Measurements from ENCODE around the gene ADAMTSL3.

The ADAMTSL3 gene

GRCh38 chr15:83914906-83915305 is 261.0 kb downstream of the ADAMTSL3 start:
- no peak for DNase-seq (ENCODE audit: extremely low read depth in 1 of 2, low read depth in 1 of 2)

GRCh38 chr15:83917432-83917831 is 263.5 kb downstream of the ADAMTSL3 start:
- no peak for DNase-seq (ENCODE audit: extremely low read depth in 1 of 2, low read depth in 1 of 2)

DNA sequence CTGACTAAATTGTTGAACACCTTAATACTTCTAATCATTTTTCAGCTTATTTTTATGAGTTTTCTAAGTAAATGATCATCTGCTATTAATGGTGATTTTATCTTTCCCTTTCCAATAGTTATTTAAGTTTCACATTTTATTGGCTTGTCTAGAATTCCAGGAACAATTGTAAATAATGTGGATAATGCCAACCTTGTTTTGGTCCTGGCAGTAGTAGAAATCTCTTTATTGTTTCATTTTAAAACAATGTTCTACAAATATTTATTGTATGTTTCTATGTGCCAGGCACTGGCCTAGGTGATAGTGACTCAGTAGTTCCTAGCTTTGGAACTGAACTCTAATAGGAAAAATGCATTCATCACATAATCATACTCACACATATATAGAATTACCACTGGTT is 264.1 kb downstream of the ADAMTSL3 start:
- no peak for DNase-seq (ENCODE audit: extremely low read depth in 1 of 2, low read depth in 1 of 2)

GRCh38 chr15:83919319-83919830 is 265.5 kb downstream of the ADAMTSL3 start:
- DNase-seq (ENCODE audit: extremely low read depth in 1 of 2, low read depth in 1 of 2) = no peak

DNA sequence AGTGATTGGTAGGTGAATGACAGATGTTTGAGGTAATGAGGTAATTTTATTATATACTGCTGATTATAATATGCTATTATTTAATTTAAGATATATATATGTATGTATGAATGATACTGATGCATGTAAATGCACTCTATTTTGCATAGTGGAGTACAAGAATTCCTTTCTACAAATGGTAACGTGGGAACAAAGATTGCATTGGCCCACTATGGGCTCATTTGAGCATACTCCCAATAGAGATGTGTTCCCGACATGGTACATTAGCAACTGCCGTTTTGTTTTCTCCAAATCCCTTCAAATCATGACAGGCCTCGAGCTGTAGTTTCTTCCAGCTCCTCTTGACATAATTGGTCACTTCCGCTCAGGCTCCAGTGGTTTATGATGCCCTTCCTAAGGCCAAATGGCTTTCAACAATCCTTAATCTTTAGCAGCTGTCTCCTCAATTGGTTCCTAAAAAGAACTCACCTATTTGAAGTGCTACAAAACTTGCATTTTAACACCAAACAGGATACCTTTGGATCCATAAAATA is 266.1 kb downstream of the ADAMTSL3 start:
- no peak for DNase-seq (ENCODE audit: extremely low read depth in 1 of 2, low read depth in 1 of 2)

DNA sequence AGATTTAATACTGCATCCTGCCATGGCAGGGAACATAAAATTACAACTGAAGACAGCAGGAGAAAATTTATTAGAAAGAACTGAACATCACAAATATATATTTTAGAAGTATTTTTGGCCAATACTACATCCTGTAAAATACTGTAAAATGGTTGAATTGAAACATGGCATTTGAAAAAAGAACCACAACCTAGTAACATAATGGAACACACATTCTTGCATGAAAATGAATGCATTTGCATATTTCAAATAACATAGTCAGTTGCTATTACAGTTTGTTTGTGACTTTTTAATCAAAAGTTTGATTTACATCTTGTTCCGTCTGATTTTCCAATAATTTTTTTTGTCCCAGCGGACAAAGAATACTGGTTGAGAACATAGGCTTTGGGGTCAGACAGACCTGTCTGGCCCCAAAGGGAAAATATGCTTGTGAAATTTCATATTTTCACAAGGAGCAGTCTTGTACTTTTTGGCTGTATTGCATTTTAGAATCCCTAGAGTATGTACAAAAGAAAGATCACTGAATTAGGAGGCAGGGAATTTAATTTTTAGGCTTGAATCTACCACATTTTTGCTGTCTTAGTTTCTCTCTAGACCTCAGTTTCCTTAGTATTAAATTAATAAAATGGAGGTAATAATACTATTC is 268.8 kb downstream of the ADAMTSL3 start:
- no peak for DNase-seq (ENCODE audit: extremely low read depth in 1 of 2, low read depth in 1 of 2)

GRCh38 chr15:83926116-83926515 is 272.2 kb downstream of the ADAMTSL3 start:
- no peak for DNase-seq (ENCODE audit: extremely low read depth in 1 of 2, low read depth in 1 of 2)

GRCh38 chr15:83927704-83928391 is 273.9 kb downstream of the ADAMTSL3 start:
- no peak for DNase-seq (ENCODE audit: extremely low read depth in 1 of 2, low read depth in 1 of 2)

GRCh38 chr15:83928392-83928734 is 274.4 kb downstream of the ADAMTSL3 start:
- no peak for DNase-seq (ENCODE audit: extremely low read depth in 1 of 2, low read depth in 1 of 2)

- DNase-seq (ENCODE audit: extremely low read depth in 1 of 2, low read depth in 1 of 2) = no peak
Measured at GRCh38 chr15:83928878-83929418, 275.0 kb downstream of the ADAMTSL3 start.

DNA sequence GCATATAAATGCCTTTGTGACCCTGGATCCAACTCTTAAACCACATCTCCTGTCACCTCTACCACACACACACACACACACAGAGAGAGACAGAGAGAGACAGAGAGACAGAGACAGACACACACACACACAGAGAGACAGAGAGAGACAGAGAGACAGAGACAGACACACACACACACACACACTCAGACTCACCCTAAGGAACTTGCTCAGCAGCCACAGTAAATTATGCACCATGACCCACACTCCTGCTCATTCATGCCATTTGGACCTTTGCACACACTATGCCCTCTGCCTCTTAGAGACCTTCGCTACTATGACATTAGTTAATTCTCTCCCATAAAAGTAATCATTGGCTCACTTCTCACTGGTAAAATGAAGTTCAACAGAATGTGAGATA is 275.7 kb downstream of the ADAMTSL3 start:
- DNase-seq (ENCODE audit: extremely low read depth in 1 of 2, low read depth in 1 of 2) = no peak

- DNase-seq (ENCODE audit: extremely low read depth in 1 of 2, low read depth in 1 of 2) = no peak
Measured at GRCh38 chr15:83930392-83931212, 276.7 kb downstream of the ADAMTSL3 start.

- no peak for DNase-seq (ENCODE audit: extremely low read depth in 1 of 2, low read depth in 1 of 2)
Measured at GRCh38 chr15:83935774-83936173, 281.9 kb downstream of the ADAMTSL3 start.

DNA sequence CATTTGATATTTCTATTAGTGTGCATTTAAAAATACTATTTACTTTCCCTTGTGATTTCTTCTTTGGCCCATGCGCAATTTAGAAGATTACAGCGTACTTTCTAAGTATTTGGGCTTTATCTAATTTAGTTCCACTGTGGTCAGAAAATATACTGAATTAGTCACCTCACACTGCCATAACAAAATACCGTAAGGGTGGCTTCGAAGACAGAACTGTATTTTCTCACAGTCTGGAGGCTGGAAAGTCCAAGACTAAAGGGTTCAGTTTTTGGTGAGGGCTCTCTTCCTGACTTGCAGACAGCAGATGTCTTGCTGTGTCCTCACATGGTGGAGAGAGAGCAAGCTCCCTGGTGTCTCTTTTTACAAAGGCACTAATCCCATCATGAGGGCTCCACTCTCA is 286.2 kb downstream of the ADAMTSL3 start:
- DNase-seq (ENCODE audit: extremely low read depth in 1 of 2, low read depth in 1 of 2) = no peak

DNA sequence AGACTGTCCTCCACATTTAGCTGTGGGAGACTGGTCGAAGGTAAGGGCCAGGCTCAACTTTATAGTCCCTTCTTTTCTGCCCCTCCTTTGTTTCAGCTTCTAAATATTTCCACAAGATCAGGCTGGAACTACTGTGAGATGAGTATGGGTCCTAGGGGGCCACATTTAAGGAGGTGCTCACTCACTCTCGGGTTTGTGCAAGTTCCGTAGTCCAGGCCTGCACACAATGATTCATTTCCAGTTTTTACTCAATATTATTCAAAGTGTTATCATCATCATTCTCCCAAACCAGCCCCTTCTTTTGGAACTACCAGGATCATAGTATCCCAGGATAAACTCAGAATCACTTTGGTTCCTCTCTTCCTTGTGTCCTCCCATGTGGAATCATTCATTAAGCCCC is 289.1 kb downstream of the ADAMTSL3 start:
- DNase-seq (ENCODE audit: extremely low read depth in 1 of 2, low read depth in 1 of 2) = no peak

DNA sequence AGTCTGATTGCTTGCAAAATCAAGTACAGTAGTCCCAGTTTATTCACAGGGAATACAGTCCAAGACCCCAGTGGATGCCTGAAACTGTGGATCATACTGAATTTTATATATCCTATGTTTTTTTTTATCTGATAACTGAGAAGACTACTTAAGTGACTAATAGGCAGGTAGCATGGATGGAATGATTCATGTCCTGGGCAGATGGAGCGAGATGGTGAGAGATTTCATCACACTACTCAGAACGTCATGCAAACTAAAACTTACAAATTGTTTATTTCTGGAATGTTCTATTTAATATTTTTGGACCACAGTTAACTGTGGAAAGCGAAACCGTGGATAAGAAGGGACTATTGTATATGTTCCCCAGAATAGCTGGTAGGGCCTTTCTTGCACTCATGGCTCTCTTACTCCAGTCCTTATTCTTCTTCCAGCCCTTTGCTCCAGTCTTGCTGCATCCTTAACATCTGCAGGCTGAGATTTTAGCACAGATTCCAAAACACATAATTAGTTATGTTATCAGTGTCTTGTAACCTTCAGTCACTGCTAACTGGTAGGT is 290.0 kb downstream of the ADAMTSL3 start:
- no peak for DNase-seq (ENCODE audit: extremely low read depth in 1 of 2, low read depth in 1 of 2)

GRCh38 chr15:83947156-83947555 is 293.2 kb downstream of the ADAMTSL3 start:
- no peak for DNase-seq (ENCODE audit: extremely low read depth in 1 of 2, low read depth in 1 of 2)

- no peak for DNase-seq (ENCODE audit: extremely low read depth in 1 of 2, low read depth in 1 of 2)
Measured at GRCh38 chr15:83954506-83954905, 300.6 kb downstream of the ADAMTSL3 start.

DNA sequence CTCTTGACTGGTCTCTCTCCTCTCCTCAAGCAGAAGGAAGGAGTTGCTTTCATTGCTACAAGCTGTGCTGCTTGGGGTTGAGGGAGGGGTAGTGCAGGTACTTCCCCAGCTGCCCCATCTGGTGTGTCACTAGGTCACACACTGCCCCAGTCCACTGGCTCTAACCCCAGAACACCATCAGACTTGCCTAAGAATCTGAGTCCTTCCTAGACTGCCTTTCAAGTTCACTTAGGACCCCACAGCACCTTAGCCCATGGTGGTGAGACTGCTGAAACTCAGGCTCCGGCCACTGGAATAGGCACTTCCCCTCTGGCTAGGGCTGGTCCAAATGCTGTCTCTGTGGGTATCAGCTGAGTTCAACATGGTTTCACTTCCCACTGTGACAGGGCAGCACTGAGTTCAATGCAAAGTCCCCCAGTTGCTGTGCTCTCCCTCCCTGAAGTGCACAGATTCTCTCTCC is 301.9 kb downstream of the ADAMTSL3 start:
- DNase-seq (ENCODE audit: extremely low read depth in 1 of 2, low read depth in 1 of 2) = no peak

DNA sequence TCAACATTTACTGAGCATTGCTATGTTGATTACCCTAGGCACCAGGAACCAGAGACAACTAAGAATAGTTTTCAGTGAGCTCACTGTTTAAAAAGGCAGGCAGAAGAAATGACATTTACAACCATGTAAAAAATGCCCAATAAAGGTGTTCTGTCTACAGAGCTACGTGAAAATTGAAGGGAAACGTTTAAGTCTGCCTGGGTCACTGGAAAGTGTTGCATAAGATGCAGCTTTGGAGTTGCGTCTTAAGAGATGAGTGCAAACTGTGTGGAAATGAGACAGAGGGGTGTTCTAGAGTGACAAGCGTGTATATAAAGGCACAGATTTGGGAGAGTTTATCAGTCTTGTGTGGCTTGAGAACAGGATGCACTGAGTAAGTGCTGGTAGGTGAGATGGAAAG is 303.0 kb downstream of the ADAMTSL3 start:
- no peak for DNase-seq (ENCODE audit: extremely low read depth in 1 of 2, low read depth in 1 of 2)

- no peak for DNase-seq (ENCODE audit: extremely low read depth in 1 of 2, low read depth in 1 of 2)
Measured at GRCh38 chr15:83959477-83959876, 305.6 kb downstream of the ADAMTSL3 start.
